IMR-90 (cell line): ENCODE measurements around the gene HEATR9. TPM values are rescaled to one million over a fixed set of nuclear protein-coding genes. Genes with fewer than 3 reads are reported as not detected.

Experiments used
- ATAC-seq: fragments of 200-7000 bp; cut with Tn5 transposase; 2 replicates; pipeline ENCODE4 v1.9.1; 2020; ENCODE audit warnings: low read depth, mild to moderate bottlenecking, moderate library complexity
- BruUV-seq: library from RNA; stranded (reverse); fragments of 400-500 nt; replicated peaks from 2 replicates; lab custom pipeline; 2021; lab: Mats Ljungman, UMichigan
- CTCF ChIA-PET: fragments of 300-600 bp; formaldehyde crosslinking; extraction: SDS; loops from one replicate; lab custom pipeline; 2021; ENCODE audit warnings: antibody characterized with exemption; lab: Yijun Ruan, JAX
- POLR2A ChIA-PET: fragments of 300-600 bp; sonication (Branson Sonifier 250); formaldehyde crosslinking; loops from one replicate; lab custom pipeline; 2022; ENCODE audit warnings: antibody characterized with exemption; ENCODE audit not compliant: unreplicated experiment; lab: Charles Lee
- DNase-seq: peaks from one replicate; pipeline ENCODE4 v3.0.0; 2013
- H2AFZ ChIP-seq: replicated peaks from 2 replicates; pipeline ENCODE3; 2013; ENCODE audit warnings: low read length, mild to moderate bottlenecking; ENCODE audit not compliant: poor library complexity
- H2AK5ac ChIP-seq: 2 replicates; pipeline ENCODE4 v1.6.1; 2013; ENCODE audit warnings: low read depth, low read length, inconsistent platforms
- H2AK9ac ChIP-seq: replicated peaks from 2 replicates; pipeline ENCODE3; 2013; ENCODE audit warnings: mild to moderate bottlenecking, low read depth, low read length, moderate library complexity; ENCODE audit not compliant: poor library complexity
- H2BK120ac ChIP-seq: 2 replicates; pipeline ENCODE4 v1.6.1; 2013; ENCODE audit warnings: low read depth, low read length, inconsistent platforms
- H2BK15ac ChIP-seq: 3 replicates; pipeline ENCODE4 v1.6.1; 2013; ENCODE audit warnings: low read depth, low read length, inconsistent platforms
- H2BK20ac ChIP-seq: 2 replicates; pipeline ENCODE4 v1.6.1; 2013; ENCODE audit warnings: low read depth, mild to moderate bottlenecking, inconsistent platforms, low read length, moderate library complexity
- H2BK5ac ChIP-seq: 2 replicates; pipeline ENCODE4 v1.6.1; 2013; ENCODE audit warnings: mild to moderate bottlenecking, low read depth, low read length, inconsistent platforms; ENCODE audit not compliant: poor library complexity, severe bottlenecking
- H3K14ac ChIP-seq: replicated peaks from 2 replicates; pipeline ENCODE4 v1.6.1; 2013; ENCODE audit warnings: low read depth, low read length, inconsistent platforms
- H3K18ac ChIP-seq: 2 replicates; pipeline ENCODE4 v1.6.1; 2013; ENCODE audit warnings: low read depth, low read length, control low read depth
- H3K23ac ChIP-seq: 2 replicates; pipeline ENCODE4 v1.6.1; 2013; ENCODE audit warnings: low read depth, low read length, inconsistent platforms
- H3K27ac ChIP-seq: 2 replicates; pipeline ENCODE4 v1.5.1; 2013; ENCODE audit warnings: mild to moderate bottlenecking, control low read depth, low read length; ENCODE audit not compliant: insufficient read depth
- H3K27me3 ChIP-seq: 2 replicates; pipeline ENCODE4 v1.6.1; 2013; ENCODE audit warnings: low read length; ENCODE audit not compliant: control insufficient read depth, insufficient read depth
- H3K36me3 ChIP-seq: 2 replicates; pipeline ENCODE4 v1.6.1; 2013; ENCODE audit warnings: low read length, mixed read lengths; ENCODE audit not compliant: control insufficient read depth, insufficient read depth
- H3K4ac ChIP-seq: 2 replicates; pipeline ENCODE4 v1.6.1; 2013; ENCODE audit warnings: low read depth, low read length, inconsistent platforms
- H3K4me1 ChIP-seq: 2 replicates; pipeline ENCODE4 v1.6.1; 2013; ENCODE audit warnings: low read length, mixed read lengths; ENCODE audit not compliant: control insufficient read depth, insufficient read depth
- H3K4me2 ChIP-seq: 2 replicates; pipeline ENCODE4 v1.6.1; 2013; ENCODE audit warnings: low read depth, mild to moderate bottlenecking, control low read depth, low read length, moderate library complexity
- H3K4me3 ChIP-seq: 2 replicates; pipeline ENCODE4 v1.5.1; 2013; ENCODE audit warnings: low read depth, mild to moderate bottlenecking, control low read depth, low read length, moderate library complexity; ENCODE audit not compliant: insufficient read depth
- H3K56ac ChIP-seq: 2 replicates; pipeline ENCODE4 v1.6.1; 2013; ENCODE audit warnings: low read length, inconsistent platforms; ENCODE audit not compliant: insufficient read depth; ENCODE audit errors: extremely low read depth
- H3K79me1 ChIP-seq, 2 experiments: 2 replicates each; pipeline ENCODE4 v1.6.1; 2013; ENCODE audit warnings: low read length in 2 of 2, inconsistent platforms in 1 of 2, low read depth in 1 of 2
- H3K9ac ChIP-seq: 2 replicates; pipeline ENCODE4 v1.6.1; 2013; ENCODE audit warnings: low read depth, low read length, control low read depth
- H3K9me1 ChIP-seq: 2 replicates; pipeline ENCODE4 v1.6.1; 2013; ENCODE audit warnings: low read length, inconsistent platforms; ENCODE audit not compliant: insufficient read depth
- H3K9me3 ChIP-seq: 2 replicates; pipeline ENCODE4 v1.6.1; 2013; ENCODE audit warnings: low read length; ENCODE audit not compliant: control insufficient read depth, insufficient read depth
- H4K20me1 ChIP-seq: 2 replicates; pipeline ENCODE4 v1.6.1; 2013; ENCODE audit warnings: low read length, inconsistent platforms; ENCODE audit not compliant: insufficient read depth
- H4K5ac ChIP-seq: 2 replicates; pipeline ENCODE4 v1.6.1; 2013; ENCODE audit warnings: mild to moderate bottlenecking, low read depth, low read length, control low read depth
- H4K8ac ChIP-seq, 2 experiments: 2 replicates each; pipeline ENCODE4 v1.6.1; 2013; ENCODE audit warnings: low read depth in 2 of 2, low read length in 2 of 2, control low read depth in 1 of 2, inconsistent platforms in 1 of 2
- H4K91ac ChIP-seq: 2 replicates; pipeline ENCODE4 v1.6.1; 2013; ENCODE audit warnings: low read depth, low read length, inconsistent platforms; ENCODE audit not compliant: insufficient read depth
- BHLHE40 ChIP-seq: fragments of 150-350 bp; IDR thresholded peaks from 2 replicates; pipeline ENCODE4 v1.6.1; 2016; ENCODE audit warnings: mild to moderate bottlenecking, low read depth, low read length
- CEBPB ChIP-seq: IDR thresholded peaks from 2 replicates; pipeline ENCODE4 v1.6.1; 2012; ENCODE audit warnings: low read depth, low read length, improper control_type of control experiment
- CHD1 ChIP-seq: IDR thresholded peaks from 2 replicates; pipeline ENCODE4 v1.6.1; 2012; ENCODE audit warnings: low read depth, low read length, improper control_type of control experiment
- CTCF ChIP-seq: conservative IDR thresholded peaks from 2 replicates; pipeline ENCODE4 v1.5.1; 2012; ENCODE audit warnings: mild to moderate bottlenecking, low read depth, low read length, improper control_type of control experiment
- ELK1 ChIP-seq: fragments of 150-350 bp; IDR thresholded peaks from 2 replicates; pipeline ENCODE4 v1.6.1; 2016; ENCODE audit warnings: low read depth, mild to moderate bottlenecking, low read length, moderate library complexity, borderline replicate concordance
- FOS ChIP-seq: fragments of 150-350 bp; IDR thresholded peaks from 2 replicates; pipeline ENCODE4 v1.6.1; 2016; ENCODE audit warnings: low read depth, low read length
- MAZ ChIP-seq: IDR thresholded peaks from 2 replicates; pipeline ENCODE4 v1.6.1; 2012; ENCODE audit warnings: low read depth, mild to moderate bottlenecking, low read length, improper control_type of control experiment, moderate library complexity, borderline replicate concordance
- MXI1 ChIP-seq: IDR thresholded peaks from 2 replicates; pipeline ENCODE4 v1.6.1; 2012; ENCODE audit warnings: low read depth, mild to moderate bottlenecking, low read length, moderate library complexity, borderline replicate concordance
- NFE2L2 ChIP-seq: fragments of 150-350 bp; IDR thresholded peaks from 2 replicates; pipeline ENCODE4 v1.6.1; 2016; ENCODE audit warnings: low read depth, mild to moderate bottlenecking, low read length
- RAD21 ChIP-seq: IDR thresholded peaks from 2 replicates; pipeline ENCODE4 v1.6.1; 2012; ENCODE audit warnings: low read length, improper control_type of control experiment
- RFX5 ChIP-seq: IDR thresholded peaks from 2 replicates; pipeline ENCODE4 v1.8.0; 2012; ENCODE audit warnings: low read depth, mild to moderate bottlenecking, low read length, moderate library complexity
- USF2 ChIP-seq: fragments of 150-350 bp; IDR thresholded peaks from 2 replicates; pipeline ENCODE4 v1.6.1; 2017; ENCODE audit warnings: mild to moderate bottlenecking, antibody characterized with exemption, low read length, low read depth
- WGBS, 2 experiments: methylation state at CpG; one replicate each; pipeline versions ENCODE4 v1.1.5 to v1.1.7; 2013; ENCODE audit warnings: missing lambda C conversion rate in 2 of 2; ENCODE audit not compliant: insufficient read length in 1 of 2; ENCODE audit errors: extremely low coverage in 2 of 2; 5-methylcytosine and 5-hydroxymethylcytosine counted together
- dilution Hi-C: fragments of 300-500 bp; cut with HindIII; formaldehyde crosslinking; loops from one replicate; pipeline ENCODE4 v1.14.3; 2018; ENCODE audit warnings: low sequenced_read_pairs; ENCODE audit not compliant: unreplicated experiment
- in situ Hi-C: fragments of 300-500 bp; cut with MboI; formaldehyde crosslinking; loops from 3 replicates; pipeline ENCODE4 v1.14.3; 2019; ENCODE audit warnings: low sequenced_read_pairs, inconsistent platforms, mixed read lengths
- intact Hi-C: fragments of 100-400 bp; cut with micrococcal nuclease; formaldehyde crosslinking; loops from 2 replicates; pipeline ENCODE4 v1.10.0; 2022
- polyA plus RNA-seq, 3 experiments: library from polyadenylated mRNA; depleted of rRNA; stranded (reverse); fragments of >200 nt; gene quantifications; 2 replicates each; pipeline ENCODE4 v1.2.3, GENCODE V29; 2012; ENCODE audit warnings: low replicate concordance in 1 of 3
- total RNA-seq: library from RNA; depleted of rRNA; stranded (reverse); fragments of >200 nt; gene quantifications from 2 replicates; pipeline ENCODE4 v1.2.3, GENCODE V29; 2012

The HEATR9 gene
- total and polyA plus RNA-seq, 2 of the 4 experiments (the other 2 are of a cell fraction): not detected

GRCh38 chr17:35892091-35893035 is 23.7 kb upstream of the HEATR9 start (continued):
- TF ChIP-seq USF2: no peak

GRCh38 chr17:35891269-35891668 is 22.6 kb upstream of the HEATR9 start:
- Histone ChIP-seq H3K36me3 (no peaks in the 10 kb centered on the region), H2BK120ac (no peak overlapping the region), H3K18ac (no peak overlapping the region), H4K91ac (no peak overlapping the region), H2AK5ac (no peak overlapping the region), H3K56ac (no peak overlapping the region), H3K14ac (no peak overlapping the region), H4K8ac (no peak overlapping the region), H2AFZ (no peak overlapping the region), H3K79me1 (no peaks in the 10 kb centered on the region), H3K9ac (no peak overlapping the region), H4K20me1 (no peaks in the 10 kb centered on the region), H3K27ac (no peak overlapping the region), H3K23ac (no peak overlapping the region), H3K27me3 (peaks cover 2% of the 10 kb centered on the region), H2BK5ac (no peak overlapping the region), H3K4ac (no peak overlapping the region), H3K4me2 (no peak overlapping the region), H2BK20ac (no peak overlapping the region), H2BK15ac (no peak overlapping the region), H3K9me3 (no peaks in the 10 kb centered on the region), H4K5ac (no peak overlapping the region), H3K9me1 (no peaks in the 10 kb centered on the region; the same call in 1 of the 2 replicates), H3K4me3 (no peak overlapping the region), H3K4me1 (no peaks in the 10 kb centered on the region), H2AK9ac (no peak overlapping the region)
- ATAC-seq (no peak), DNase-seq (no peak)
- dilution Hi-C loops (no loop called here), in situ Hi-C loops (no loop called here), intact Hi-C loops (no loop called here)
- WGBS, 2 experiments: 100% methylated on average over 2 of the region's 4 CpGs; no CpG with 5 or more reads in 1 of the 2 experiments
- ChIA-PET POLR2A (no interaction called here), CTCF (interaction anchor here (0.6 to 0.7 kb wide), 2 partner anchors 30 to 173 kb away, joined by 3 read pairs; no protein-coding TSS in a partner anchor)
- BruUV-seq: no TSS peak
- no peak for TF ChIP-seq MXI1
- no peak for TF ChIP-seq CHD1
- TF ChIP-seq BHLHE40: no peak
- no peak for TF ChIP-seq CEBPB
- TF ChIP-seq NFE2L2: no peak
- TF ChIP-seq MAZ: no peak
- TF ChIP-seq RFX5: no peak
- no peak for TF ChIP-seq ELK1
- no peak for TF ChIP-seq FOS
- TF ChIP-seq RAD21: no peak
- TF ChIP-seq CTCF: no peak
